NCI-H2081 treated with DMSO at 0.1 percent for 48 hours (cell line): ENCODE results near the gene STAG3.
A peak's percentile ranks its signal among the peaks of the same experiment; 100 is the strongest.
"Not testable (repeated sequence)": the region's sequence is repeated elsewhere in the genome, so short reads cannot be mapped to it uniquely, and the experiment has no call there.

Source experiments
- DNase-seq: peaks from one replicate; lab custom pipeline; 2025; lab: John Stamatoyannopoulos, UW

The STAG3 gene

DNA sequence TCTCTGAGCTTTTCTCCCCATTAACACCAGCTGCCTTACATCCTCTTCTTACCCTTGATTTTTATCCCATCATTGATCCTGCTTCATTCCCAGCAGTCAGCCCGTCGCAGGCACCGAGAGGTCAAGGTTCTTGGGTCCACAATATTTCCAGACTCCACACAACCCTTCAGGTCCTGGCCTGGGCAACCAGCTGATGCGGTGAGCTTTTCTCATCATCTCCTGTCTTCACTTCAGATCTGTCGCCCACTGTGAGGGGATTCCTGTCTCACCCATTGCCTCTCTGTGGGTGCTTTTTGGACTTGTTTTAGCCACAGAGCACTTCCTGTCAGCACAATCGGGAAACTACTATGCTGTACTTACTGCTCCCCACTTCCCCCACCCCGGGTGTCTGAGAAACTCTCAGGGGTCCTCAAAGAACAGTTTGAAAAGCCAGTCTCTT, 33.6 kb downstream of the STAG3 start:
- no peak for DNase-seq

DNA sequence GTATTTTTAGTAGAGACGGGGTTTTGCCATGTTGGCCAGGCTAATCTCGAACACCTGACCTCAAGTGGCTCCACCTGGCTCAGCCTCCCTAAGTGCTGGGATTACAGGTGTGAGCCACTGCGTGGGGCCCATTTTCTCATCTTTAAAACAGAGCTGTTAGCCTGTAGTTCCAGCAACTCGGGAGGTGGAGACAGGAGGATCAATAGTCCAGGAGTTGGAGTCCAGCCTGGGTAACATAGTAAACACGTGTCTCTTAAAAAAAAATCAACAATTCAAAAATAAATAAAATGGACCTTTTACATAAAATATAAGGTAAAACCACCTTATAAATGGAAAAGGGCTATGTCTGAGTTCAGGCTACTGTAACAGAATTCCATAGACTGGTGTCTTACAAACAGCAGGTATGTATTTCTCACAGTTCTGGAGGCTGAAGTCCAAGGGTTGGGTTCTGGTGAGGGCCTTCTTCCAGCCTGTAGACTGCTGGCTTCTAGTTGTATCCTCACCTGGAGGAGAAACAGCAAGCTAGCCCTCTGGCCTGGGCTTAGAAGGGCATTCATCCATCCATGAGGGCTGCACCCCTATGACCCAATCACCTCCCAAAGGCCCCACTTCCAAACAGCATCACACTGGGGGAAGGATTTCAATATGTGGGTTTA, 35.0 kb downstream of the STAG3 start:
- DNase-seq: no peak

DNA sequence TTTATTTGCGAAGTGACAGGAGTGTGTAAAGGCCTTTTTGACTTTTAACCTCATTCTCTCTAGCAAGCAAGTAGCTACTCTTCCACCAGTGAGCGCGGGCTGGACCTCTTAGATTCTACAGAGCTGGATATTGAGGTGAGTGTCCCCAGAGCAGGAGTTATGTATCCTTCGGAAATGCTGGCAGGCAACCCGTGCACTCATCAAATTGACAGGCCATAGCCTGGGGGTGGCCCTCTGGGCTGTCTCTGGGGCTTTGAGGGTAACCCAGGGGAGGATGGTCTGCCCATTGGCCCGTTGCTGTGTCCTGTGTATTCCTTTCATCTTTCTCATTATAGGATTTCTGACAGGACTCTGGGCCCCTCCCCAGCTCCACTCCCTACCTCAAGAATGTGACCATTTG, 36.0 kb downstream of the STAG3 start:
- no peak for DNase-seq

DNA sequence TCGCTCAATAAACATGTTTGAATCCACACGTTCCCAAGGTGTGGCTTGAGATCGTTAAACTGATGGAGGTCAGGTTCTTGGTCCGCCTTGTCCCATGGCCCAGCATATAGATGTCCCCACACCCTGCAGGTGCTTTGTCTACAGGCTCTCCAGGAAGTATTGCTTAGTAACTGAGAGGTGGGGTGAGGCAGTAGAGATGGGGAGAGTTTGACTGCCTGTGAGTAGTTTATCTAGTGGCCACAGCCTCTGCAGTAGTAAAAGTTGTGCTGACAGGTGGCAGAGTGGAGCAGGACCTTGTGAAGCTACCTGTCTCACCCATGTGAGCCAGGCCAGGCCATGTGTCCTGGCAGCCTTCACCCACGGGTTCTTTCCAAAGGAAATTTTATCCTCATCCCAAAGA, 36.6 kb downstream of the STAG3 start:
- DNase-seq: not testable (repeated sequence)

DNA sequence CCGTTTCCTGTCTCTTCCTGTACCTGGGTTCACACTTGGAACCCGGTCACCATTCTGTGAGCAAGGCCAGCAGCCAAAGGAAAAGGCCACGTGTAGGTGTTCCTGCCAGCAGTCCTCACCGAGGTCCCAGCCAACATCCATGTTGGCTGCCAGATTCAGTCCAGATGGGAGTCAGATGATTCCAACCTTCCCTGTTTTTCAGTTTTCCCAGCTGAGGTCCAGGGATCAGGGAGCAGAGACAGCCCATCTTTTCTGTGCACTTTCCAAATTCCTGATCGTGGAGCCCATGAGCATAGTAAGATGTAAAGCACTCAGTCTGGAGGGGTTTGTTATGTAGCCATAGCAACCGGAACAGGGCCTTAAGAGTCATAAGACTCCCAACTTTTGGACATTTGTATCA, 38.2 kb downstream of the STAG3 start:
- no peak for DNase-seq

DNA sequence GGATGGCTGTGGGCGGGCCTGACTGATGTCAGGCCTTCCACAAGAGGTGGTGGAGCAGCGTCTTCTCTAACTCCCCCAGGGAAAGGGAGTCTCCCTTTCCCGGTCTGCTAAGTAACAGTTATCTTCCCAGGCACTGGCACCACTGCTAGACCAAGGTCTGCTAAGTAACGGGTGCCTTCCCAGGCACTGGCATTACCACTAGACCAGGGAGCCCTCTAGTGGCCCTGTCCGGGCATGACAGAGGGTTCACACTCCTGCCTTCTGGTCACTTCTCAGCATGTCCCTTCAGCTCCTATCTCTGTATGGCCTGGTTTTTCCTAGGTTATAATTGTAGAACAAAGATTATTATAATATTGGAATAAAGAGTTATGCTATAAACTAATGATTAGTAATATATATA, 40.2 kb downstream of the STAG3 start:
- peak; percentile 30 for DNase-seq

DNA sequence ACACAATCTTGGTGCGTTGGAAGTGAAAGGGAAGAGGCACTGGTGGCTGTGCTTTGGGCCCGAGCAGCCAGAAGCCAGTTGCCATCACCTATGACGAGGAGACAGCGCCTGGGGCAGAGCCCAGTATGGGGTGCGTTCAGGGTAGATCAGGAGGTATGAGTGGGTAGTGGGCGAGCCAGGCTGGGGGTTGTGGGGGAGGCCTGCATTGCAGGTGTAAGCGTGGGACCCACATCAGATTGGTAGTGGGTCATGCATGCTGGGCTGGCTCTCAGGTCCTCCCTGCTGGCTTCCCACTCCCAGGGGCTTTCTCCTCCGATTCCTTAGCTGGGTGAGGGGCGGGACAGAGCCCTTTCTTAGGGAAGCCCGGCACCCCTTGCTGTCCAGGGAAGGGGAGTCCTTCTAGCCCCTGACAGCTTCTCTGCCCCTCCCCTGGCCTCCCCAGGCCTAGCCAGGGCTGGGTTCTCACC, 41.6 kb downstream of the STAG3 start:
- DNase-seq: no peak

DNA sequence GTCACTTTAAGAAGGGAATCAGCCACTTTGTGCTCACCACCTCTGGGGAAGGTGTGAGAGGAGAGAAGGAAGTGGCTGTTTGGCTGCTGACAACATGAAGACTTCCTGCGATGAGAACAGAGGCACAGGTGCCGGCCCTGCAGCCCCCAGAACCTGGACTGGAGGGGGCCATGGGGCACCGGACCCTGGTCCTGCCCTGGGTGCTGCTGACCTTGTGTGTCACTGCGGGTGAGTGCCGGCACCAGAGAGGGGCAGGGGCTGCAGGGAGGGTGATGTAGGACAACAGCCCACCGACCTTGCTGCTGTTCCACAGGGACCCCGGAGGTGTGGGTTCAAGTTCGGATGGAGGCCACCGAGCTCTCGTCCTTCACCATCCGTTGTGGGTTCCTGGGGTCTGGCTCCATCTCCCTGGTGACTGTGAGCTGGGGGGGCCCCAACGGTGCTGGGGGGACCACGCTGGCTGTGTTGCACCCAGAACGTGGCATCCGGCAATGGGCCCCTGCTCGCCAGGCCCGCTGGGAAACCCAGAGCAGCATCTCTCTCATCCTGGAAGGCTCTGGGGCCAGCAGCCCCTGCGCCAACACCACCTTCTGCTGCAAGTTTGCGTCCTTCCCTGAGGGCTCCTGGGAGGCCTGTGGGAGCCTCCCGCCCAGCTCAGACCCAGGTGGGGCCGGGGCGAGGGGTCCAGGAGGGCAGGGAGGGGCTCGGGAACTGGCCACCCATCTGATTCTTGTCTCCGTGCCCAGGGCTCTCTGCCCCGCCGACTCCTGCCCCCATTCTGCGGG, 42.3 kb downstream of the STAG3 start, which contains the start of gene PVRIG:
TSS of gene PVRIG (plus strand) at position 149 of the 785 bp plus-strand sequence. CDS start at position 171, 22 bp downstream.
- DNase-seq: not testable (repeated sequence)

DNA sequence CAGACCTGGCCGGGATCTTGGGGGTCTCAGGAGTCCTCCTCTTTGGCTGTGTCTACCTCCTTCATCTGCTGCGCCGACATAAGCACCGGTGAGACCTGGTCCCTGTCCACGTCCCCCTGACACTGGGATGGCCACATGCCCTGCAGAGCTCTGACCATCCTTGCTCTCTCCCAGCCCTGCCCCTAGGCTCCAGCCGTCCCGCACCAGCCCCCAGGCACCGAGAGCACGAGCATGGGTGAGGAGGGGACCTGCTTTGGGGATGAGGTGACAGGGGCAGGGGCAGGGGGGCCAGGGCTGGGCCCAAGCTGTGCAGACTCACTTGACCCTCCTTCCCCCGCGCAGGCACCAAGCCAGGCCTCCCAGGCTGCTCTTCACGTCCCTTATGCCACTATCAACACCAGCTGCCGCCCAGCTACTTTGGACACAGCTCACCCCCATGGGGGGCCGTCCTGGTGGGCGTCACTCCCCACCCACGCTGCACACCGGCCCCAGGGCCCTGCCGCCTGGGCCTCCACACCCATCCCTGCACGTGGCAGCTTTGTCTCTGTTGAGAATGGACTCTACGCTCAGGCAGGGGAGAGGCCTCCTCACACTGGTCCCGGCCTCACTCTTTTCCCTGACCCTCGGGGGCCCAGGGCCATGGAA, 43.0 kb downstream of the STAG3 start:
- DNase-seq: no peak

DNA sequence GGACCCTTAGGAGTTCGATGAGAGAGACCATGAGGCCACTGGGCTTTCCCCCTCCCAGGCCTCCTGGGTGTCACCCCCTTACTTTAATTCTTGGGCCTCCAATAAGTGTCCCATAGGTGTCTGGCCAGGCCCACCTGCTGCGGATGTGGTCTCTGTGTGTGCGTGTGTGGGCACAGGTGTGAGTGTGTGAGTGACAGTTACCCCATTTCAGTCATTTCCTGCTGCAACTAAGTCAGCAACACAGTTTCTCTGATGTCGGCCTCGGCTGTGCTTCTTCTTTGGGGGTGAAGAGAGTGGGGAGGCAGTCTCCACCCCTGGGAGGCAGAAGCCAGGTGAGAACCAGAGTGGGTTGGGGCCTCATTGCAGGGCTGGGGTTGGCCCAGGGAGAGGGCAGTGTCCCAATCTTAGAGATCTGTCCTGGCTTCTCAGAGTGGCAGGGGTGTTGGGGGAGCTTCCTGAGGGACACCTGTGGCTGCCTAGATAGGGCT, 43.6 kb downstream of the STAG3 start:
- no peak for DNase-seq

DNA sequence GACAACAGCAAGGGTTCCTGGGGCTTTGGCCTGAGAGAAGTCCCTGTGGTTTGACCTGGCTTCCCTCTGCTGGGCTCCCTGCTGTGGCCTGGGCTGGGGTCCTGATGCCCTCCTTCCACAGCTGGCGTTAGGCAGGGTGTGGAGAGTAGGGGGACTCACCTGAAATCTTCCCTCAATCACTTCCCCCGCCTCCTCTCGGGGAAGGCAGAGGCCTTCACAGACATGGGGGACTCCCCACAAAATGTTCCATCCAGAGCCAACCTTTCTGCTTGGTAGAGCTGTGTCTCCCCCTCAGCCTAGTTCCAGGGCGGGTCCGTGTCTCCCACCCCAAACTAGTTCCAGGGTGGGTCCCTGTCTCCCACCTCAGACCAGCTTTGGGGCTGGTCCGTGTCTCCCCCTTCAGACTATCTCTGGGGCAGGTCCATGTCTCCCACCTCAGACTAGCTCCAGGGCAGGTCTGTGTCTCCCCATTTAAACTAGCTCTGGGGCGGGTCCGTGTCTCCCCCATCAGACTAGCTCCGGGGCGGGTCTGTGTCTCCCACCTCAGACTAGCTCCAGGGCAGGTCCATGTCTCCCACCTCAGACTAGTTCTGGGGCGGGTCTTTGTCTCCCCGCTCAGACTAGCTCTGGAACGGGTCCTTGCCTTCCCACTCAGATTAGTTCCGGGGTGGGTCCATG, 44.2 kb downstream of the STAG3 start:
- no peak for DNase-seq

DNA sequence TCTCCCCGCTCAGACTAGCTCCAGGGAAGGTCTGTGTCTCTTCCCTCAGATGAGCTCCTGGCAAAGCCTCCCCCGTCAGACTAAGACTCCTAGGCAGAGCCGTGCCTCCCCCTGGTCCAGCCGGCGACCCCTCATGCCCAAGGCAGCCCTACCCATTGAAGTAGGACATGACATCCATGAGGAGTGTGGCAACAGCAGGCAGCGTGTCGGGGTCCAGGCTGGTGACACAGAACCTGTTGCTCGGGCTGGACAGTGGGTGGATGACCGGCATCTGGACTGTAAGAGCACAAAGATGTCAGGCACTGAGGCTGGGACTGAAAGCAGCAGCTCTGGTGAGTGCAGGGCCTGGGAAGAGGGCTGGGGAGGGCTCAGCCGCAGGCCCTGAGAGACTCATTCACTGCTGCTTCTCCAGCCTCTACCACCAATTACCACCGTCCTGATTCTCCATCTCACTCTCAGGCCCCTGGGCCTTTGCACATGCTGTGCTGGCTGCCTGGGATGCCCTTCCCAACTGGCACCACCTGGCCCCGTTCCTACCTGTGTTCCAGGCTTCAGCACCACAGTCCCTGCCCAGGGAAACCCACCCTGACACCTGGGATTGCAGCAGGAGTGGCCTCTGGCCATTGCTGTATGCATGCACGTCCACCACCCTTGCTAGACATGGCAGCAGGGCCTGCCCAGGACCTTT, 44.9 kb downstream of the STAG3 start:
- DNase-seq: no peak

DNA sequence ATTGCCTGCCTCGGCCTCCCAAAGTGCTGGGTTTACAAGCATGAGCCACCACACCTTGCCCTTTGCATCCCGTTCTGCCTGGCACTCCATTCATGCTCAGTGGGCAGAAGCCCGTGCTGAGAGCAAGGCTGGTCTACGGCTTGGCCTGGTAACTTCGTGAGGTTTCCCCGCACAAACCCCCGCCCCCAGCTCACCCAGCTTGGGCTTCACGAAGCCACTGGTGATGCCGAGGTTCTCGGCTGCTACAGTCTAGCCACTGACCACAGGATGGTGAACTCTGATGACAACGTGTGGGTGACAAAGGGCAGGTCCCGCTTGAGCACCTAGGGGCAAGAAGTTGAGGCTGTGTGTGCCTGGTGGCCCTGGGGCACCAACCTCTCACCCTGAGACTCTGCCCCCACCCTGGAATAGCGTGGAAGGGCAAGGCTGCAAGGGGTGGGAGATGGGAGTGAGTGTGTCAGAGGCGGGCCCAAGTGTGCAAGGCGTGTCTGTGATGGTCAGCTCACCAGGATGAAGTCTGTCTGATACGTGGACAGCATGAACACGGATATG, 45.7 kb downstream of the STAG3 start:
- DNase-seq: not testable (repeated sequence)

DNA sequence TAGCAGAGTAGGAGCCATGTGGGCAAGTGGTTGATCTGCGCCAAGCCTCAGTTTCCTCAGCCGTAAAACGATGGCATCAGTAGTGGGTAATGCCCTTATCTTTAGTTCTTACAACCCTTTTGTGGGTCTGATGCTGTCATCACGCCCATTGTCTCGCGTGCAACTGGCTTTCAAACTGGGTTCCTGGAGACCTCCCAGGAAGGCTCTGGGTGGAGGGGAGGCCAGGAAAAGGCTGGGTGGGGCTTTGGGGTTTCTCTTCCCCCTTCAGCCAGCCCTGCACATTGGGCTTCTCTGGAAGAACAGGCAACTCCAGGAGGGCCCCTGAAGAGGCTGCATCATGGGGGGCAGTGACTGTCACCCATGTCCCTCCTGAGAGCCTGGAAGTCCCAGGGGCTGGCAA, 47.2 kb downstream of the STAG3 start:
- DNase-seq: not testable (repeated sequence)

DNA sequence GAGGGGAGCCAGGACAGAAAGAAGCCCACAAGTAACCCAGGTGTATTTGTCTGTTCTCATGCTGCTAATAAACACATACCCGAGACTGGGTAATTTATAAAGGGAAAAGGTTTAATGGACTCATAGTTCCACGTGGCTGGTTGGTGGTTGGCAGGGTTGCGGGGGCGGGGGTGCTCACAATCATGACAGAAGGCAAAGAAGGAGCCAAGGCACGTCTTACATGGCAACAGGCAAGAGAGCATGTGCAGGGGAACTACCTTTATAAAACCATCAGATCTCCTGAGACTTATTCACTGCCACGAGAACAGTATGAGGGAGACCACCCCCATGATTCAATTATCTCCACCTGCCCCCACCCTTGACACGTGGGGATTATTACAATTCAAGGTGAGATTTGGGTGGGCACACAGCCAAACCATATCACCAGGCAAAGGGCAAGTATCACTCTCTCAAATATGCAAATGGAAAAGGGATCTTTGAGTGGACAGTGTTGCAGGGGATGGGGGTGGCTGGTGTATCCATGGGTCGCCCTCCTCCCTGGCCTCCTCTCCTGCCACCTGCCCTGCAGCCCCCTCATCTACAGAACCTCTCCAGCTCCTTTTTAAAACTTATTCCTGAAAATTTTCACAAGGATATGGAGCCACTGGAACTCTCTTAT, 57.1 kb downstream of the STAG3 start:
- not testable (repeated sequence) for DNase-seq

DNA sequence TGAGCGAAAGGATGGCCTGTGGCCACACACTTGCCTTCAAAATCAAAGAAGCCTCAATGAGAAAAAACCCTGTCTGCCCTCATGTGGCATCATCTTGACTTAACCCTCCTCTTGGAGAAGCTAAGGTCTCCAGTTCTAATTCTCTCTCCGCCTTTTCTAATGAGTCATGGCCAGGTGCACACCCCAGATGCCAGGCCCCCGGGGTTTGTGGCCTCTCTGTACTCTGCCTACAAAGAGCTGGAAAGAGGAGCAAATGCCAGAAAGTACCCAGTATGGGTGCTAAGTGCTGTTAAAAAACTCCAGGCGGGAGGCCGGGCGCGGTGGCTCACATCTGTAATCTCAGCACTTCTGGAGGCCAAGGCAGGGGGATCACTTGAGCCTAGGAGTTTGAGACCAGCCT, 62.3 kb downstream of the STAG3 start:
- DNase-seq: not testable (repeated sequence)

DNA sequence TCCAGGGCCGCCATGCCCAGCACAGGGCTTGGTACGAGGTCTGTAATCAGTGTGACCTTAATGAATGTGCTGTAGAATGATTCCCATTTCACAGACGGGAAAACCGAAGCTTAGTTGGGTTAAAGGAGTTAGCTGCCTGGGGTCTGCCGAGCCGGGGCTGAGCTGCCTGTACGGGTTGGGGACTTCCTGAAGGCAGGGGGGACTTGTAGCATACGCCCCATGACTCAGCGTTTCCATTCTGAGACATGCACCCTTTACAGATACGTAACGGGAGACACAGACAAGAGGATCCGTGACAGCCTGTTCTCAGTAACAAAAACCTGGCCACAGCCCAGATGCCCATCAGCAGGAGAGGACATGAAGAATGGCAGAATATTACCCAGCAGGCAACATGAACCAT, 65.7 kb downstream of the STAG3 start:
- not testable (repeated sequence) for DNase-seq

DNA sequence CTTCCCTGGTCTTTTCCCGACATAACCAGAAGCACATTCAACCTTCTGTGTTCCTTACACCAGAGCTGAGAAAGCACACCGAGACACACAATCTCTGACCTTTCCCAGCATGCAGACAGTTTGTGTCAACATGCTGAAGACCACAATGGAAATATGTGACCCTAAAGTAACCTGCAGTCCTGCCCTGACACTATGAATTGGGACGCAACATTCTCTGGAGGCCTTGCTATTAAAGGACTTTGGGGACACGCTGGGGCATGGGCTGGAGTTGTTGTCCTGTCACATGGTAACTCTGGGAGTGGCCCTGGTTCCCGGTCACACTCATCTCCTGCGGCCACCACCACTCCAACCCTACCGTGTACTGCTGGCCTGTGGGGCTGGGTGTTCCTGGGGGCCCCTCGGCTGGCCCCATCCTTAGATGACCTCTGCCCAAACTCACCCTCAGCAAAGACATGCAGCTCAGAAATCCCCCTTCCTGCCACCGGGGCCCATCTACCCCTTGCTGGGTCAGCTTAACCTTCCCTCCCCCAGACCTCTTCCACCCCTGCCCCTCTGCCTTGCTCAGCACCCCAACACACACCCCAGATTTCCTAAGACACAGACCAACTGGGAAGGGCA, 67.4 kb downstream of the STAG3 start:
- not testable (repeated sequence) for DNase-seq

DNA sequence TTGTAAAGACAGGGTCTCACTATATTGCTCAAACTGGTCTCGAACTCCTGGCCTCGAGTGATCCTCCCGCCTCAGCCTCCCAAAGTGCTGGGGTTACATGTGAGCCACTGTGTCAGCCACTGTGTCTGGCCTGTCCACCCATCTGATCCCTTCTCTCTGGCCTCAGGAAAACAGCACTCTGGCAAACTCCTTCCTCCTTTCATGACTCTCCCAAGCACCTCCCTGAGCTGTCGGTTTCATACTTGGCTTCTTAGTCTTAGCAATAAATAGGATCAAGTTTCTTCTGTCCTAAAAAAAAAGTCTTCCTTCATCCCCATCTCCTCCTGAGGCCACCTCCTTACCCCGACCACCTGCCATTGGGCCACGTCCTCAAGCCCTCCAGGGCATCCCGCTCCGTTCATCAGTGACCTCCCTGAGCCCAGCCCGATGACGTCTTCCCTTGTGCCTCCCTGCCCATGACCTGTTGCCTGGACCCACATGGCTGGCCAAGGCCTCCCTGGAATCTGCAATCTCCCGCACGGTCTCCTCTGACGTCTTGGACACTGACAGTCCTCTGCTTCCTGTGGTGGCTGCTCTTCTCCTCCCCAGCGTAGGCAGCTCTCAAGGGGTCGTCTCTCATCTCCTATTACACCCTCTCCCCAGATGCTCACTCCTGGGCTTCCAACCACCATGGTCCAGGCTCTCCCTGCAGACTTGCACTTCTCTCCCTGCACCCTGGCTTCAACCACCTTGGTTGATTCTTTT, 68.6 kb downstream of the STAG3 start:
- DNase-seq: not testable (repeated sequence)

DNA sequence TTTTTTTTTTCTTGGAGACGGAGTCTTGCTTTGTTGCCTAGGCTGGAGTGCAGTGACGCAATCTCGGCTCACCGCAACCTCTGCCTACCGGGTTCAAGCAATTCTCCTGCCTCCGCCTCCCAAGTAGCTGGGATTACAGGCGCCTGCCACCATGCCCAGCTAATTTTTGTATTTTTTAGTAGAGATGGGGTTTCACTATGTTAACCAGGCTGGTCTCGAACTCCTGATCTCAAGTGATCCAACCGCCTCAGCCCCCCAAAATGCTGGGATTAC, 69.1 kb downstream of the STAG3 start:
- not testable (repeated sequence) for DNase-seq
